ENCODE data around the gene ST3GAL6.

DNA sequence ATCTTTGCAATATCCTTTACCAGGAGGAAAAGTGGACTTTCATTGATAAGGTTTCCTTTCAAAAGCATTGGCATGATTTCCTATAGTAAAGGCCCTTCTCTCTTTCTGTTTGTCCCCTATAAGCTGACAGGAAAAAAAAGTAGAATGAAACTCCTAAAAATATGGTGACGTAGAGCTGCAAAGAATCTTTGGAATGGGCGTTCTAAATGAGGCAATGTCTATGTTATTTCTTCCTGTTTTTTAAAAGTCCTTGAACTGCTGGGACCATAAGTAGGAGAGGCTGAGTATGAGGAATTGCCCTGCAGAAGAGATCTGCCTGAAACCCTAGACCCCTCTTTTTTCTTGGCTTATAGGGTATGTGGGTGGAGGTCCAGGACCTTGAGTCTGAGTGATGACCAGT is 17.2 kb downstream of the ST3GAL6 start:
- TF ChIP-seq, protein P1, sequence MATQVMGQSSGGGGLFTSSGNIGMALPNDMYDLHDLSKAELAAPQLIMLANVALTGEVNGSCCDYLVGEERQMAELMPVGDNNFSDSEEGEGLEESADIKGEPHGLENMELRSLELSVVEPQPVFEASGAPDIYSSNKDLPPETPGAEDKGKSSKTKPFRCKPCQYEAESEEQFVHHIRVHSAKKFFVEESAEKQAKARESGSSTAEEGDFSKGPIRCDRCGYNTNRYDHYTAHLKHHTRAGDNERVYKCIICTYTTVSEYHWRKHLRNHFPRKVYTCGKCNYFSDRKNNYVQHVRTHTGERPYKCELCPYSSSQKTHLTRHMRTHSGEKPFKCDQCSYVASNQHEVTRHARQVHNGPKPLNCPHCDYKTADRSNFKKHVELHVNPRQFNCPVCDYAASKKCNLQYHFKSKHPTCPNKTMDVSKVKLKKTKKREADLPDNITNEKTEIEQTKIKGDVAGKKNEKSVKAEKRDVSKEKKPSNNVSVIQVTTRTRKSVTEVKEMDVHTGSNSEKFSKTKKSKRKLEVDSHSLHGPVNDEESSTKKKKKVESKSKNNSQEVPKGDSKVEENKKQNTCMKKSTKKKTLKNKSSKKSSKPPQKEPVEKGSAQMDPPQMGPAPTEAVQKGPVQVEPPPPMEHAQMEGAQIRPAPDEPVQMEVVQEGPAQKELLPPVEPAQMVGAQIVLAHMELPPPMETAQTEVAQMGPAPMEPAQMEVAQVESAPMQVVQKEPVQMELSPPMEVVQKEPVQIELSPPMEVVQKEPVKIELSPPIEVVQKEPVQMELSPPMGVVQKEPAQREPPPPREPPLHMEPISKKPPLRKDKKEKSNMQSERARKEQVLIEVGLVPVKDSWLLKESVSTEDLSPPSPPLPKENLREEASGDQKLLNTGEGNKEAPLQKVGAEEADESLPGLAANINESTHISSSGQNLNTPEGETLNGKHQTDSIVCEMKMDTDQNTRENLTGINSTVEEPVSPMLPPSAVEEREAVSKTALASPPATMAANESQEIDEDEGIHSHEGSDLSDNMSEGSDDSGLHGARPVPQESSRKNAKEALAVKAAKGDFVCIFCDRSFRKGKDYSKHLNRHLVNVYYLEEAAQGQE (IDR thresholded peaks at IDR 0.05; ENCODE audit: insufficient replicate concordance, low read depth) = no peak
- TF ChIP-seq, protein P2, sequence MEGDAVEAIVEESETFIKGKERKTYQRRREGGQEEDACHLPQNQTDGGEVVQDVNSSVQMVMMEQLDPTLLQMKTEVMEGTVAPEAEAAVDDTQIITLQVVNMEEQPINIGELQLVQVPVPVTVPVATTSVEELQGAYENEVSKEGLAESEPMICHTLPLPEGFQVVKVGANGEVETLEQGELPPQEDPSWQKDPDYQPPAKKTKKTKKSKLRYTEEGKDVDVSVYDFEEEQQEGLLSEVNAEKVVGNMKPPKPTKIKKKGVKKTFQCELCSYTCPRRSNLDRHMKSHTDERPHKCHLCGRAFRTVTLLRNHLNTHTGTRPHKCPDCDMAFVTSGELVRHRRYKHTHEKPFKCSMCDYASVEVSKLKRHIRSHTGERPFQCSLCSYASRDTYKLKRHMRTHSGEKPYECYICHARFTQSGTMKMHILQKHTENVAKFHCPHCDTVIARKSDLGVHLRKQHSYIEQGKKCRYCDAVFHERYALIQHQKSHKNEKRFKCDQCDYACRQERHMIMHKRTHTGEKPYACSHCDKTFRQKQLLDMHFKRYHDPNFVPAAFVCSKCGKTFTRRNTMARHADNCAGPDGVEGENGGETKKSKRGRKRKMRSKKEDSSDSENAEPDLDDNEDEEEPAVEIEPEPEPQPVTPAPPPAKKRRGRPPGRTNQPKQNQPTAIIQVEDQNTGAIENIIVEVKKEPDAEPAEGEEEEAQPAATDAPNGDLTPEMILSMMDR (IDR thresholded peaks at IDR 0.05; ENCODE audit: insufficient read depth, low read length) = no peak

Data from HL-60 (cell line).